DOHH2 (cell line): ENCODE results near the gene EPYC.

Source experiments
- H3F3A ChIP-seq: fragments of 200-600 bp; sonication (generic), shearing (Covaris generic); 2 replicates; pipeline ENCODE4 v1.6.0; 2016; ENCODE audit warnings: antibody characterized with exemption, mild to moderate bottlenecking; ENCODE audit not compliant: control insufficient read depth, insufficient read depth
- H3K27ac ChIP-seq: fragments of 200-600 bp; sonication (generic); 2 replicates; pipeline ENCODE4 v1.5.1; 2014; ENCODE audit warnings: low read depth, mild to moderate bottlenecking, low read length, moderate library complexity
- H3K27me3 ChIP-seq: fragments of 200-600 bp; sonication (generic); 2 replicates; pipeline ENCODE4 v1.6.1; 2014; ENCODE audit warnings: mild to moderate bottlenecking, low read length, mixed read lengths; ENCODE audit not compliant: control insufficient read depth
- H3K36me3 ChIP-seq: fragments of 200-600 bp; sonication (generic); 2 replicates; pipeline ENCODE4 v1.6.1; 2014; ENCODE audit warnings: mild to moderate bottlenecking, low read length, moderate library complexity, mixed read lengths; ENCODE audit not compliant: control insufficient read depth
- H3K4me1 ChIP-seq: fragments of 200-600 bp; sonication (generic); 2 replicates; pipeline ENCODE4 v1.6.1; 2014; ENCODE audit warnings: mild to moderate bottlenecking, low read length, mixed read lengths; ENCODE audit not compliant: control insufficient read depth
- H3K4me2 ChIP-seq: fragments of 200-600 bp; sonication (generic); 2 replicates; pipeline ENCODE4 v1.6.0; 2014; ENCODE audit warnings: mild to moderate bottlenecking, low read length, moderate library complexity
- H3K4me3 ChIP-seq: fragments of 200-600 bp; sonication (generic); 2 replicates; pipeline ENCODE4 v1.5.1; 2014; ENCODE audit warnings: mild to moderate bottlenecking, low read length, mixed read lengths
- H3K79me2 ChIP-seq: fragments of 200-600 bp; sonication (generic); 2 replicates; pipeline ENCODE4 v1.6.1; 2014; ENCODE audit warnings: mild to moderate bottlenecking, low read length, mixed read lengths; ENCODE audit not compliant: control insufficient read depth
- H3K9me2 ChIP-seq: fragments of 200-600 bp; sonication (generic); replicated peaks from 2 replicates; pipeline ENCODE4 v1.6.1; 2014; ENCODE audit warnings: mild to moderate bottlenecking, low read length, mixed read lengths; ENCODE audit not compliant: control insufficient read depth
- H3K9me3 ChIP-seq: fragments of 200-600 bp; sonication (generic); 2 replicates; pipeline ENCODE4 v1.6.1; 2014; ENCODE audit warnings: antibody characterized with exemption, low read length, mixed read lengths; ENCODE audit not compliant: control insufficient read depth, insufficient read depth
- H4K20me1 ChIP-seq: fragments of 200-600 bp; sonication (generic); 2 replicates; pipeline ENCODE4 v1.6.0; 2014; ENCODE audit warnings: low read depth, mild to moderate bottlenecking, antibody characterized with exemption, low read length, moderate library complexity; ENCODE audit not compliant: control insufficient read depth, insufficient read depth
- EZH2phosphoT487 ChIP-seq: fragments of 200-600 bp; sonication (generic); IDR thresholded peaks from 2 replicates; pipeline ENCODE4 v1.6.1; 2017; ENCODE audit warnings: borderline replicate concordance, mild to moderate bottlenecking, antibody characterized with exemption, low read length, moderate library complexity, mixed read lengths
- TF ChIP-seq, protein P1 (sequence below): fragments of 200-600 bp; sonication (generic); IDR thresholded peaks from one replicate; pipeline ENCODE4 v1.5.1; 2014; ENCODE audit warnings: antibody characterized with exemption, mild to moderate bottlenecking, low read depth, low read length; ENCODE audit not compliant: poor library complexity, severe bottlenecking

The EPYC gene

DNA sequence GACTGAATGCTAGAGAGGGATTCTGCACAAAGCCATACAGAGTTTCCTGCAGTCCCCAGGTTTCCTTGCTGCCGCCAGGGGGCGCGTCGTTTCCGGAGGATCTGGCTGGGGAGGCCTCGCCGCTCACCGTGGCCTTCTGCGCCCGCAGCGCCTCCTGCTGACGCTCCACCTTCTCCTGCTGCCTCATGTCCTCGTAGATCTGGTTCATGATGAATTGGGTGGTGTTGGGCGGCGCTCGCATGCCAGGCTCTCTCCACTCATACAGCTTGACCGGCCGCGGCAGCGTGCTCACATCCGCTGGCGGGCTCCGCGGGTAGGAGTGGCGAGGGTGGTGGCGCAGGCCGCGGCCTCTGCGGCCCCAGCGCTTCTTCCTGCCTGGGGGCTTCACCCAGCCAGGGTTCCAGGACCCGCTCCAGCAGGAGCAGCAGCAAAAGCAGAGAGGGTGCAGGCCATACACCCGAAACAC is 50.8 kb downstream of the EPYC start:
- Histone ChIP-seq H3K4me1 (no peaks in the 10 kb centered on the region), H3K9me3 (no peaks in the 10 kb centered on the region), H3K79me2 (no peaks in the 10 kb centered on the region), H3F3A (no peaks in the 10 kb centered on the region), H3K9me2 (no peaks in the 10 kb centered on the region), H3K4me3 (no peak overlapping the region), H3K27me3 (no peaks in the 10 kb centered on the region), H3K27ac (no peak overlapping the region), H3K36me3 (no peaks in the 10 kb centered on the region), H4K20me1 (no peaks in the 10 kb centered on the region), H3K4me2 (no peak overlapping the region)
- no peak for TF ChIP-seq EZH2phosphoT487
- TF ChIP-seq, protein P1, sequence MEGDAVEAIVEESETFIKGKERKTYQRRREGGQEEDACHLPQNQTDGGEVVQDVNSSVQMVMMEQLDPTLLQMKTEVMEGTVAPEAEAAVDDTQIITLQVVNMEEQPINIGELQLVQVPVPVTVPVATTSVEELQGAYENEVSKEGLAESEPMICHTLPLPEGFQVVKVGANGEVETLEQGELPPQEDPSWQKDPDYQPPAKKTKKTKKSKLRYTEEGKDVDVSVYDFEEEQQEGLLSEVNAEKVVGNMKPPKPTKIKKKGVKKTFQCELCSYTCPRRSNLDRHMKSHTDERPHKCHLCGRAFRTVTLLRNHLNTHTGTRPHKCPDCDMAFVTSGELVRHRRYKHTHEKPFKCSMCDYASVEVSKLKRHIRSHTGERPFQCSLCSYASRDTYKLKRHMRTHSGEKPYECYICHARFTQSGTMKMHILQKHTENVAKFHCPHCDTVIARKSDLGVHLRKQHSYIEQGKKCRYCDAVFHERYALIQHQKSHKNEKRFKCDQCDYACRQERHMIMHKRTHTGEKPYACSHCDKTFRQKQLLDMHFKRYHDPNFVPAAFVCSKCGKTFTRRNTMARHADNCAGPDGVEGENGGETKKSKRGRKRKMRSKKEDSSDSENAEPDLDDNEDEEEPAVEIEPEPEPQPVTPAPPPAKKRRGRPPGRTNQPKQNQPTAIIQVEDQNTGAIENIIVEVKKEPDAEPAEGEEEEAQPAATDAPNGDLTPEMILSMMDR = no peak

DNA sequence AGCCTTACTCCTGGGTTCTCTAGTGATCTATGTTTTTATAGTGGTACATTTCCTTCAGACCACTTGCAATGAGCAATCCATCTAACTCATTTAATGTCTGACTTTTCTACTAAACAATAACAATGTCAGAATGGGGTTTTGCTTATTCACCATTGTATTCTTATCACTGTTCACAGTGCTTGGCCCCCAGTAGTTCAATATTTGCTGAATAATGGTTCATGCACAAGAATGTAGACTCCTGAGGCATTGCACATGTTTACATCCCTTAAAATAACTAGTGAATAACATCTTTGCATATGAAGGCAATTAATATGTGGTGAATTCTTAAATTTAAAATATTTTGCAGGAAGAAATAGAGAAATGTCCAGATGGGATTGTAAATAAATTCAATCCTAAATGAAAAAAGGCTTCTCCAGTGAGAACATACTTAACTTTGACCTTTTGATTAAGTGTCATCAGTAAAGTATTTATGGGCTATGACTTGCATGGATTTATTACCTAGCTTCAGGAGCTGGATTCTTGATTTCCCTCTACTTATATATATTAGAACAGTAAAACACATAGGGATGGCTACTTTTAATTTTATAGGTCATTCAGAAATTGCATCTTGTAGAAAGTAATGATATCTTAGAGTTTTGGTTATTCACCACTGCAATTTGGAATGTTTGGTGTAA is 53.2 kb downstream of the EPYC start:
- H3K4me2 ChIP-seq = no peak overlapping the region

GRCh38 chr12:90947869-90948268 is 56.9 kb downstream of the EPYC start:
- no peak overlapping the region for H3K27ac ChIP-seq
- H3K27me3 ChIP-seq = no peaks in the 10 kb centered on the region
- H3K9me2 ChIP-seq = no peaks in the 10 kb centered on the region
- no peaks in the 10 kb centered on the region for H3K4me1 ChIP-seq
- no peak overlapping the region for H3K4me3 ChIP-seq
- no peaks in the 10 kb centered on the region for H3K36me3 ChIP-seq
- no peaks in the 10 kb centered on the region for H3K79me2 ChIP-seq
- no peaks in the 10 kb centered on the region for H4K20me1 ChIP-seq
- H3K9me3 ChIP-seq = no peaks in the 10 kb centered on the region
- no peaks in the 10 kb centered on the region for H3F3A ChIP-seq
- TF ChIP-seq EZH2phosphoT487 = no peak
- TF ChIP-seq, protein P1 = no peak
- H3K4me2 ChIP-seq = no peak overlapping the region

More for the DNA sequence above, 53.2 kb downstream of the EPYC start:
- no peak overlapping the region for H3K27ac ChIP-seq
- H3K4me1 ChIP-seq = no peaks in the 10 kb centered on the region
- no peaks in the 10 kb centered on the region for H4K20me1 ChIP-seq
- no peaks in the 10 kb centered on the region for H3K9me2 ChIP-seq
- no peak for TF ChIP-seq EZH2phosphoT487
- no peaks in the 10 kb centered on the region for H3K9me3 ChIP-seq
- no peak overlapping the region for H3K4me3 ChIP-seq
- no peaks in the 10 kb centered on the region for H3F3A ChIP-seq
- H3K79me2 ChIP-seq = no peaks in the 10 kb centered on the region
- H3K27me3 ChIP-seq = no peaks in the 10 kb centered on the region
- no peaks in the 10 kb centered on the region for H3K36me3 ChIP-seq

DNA sequence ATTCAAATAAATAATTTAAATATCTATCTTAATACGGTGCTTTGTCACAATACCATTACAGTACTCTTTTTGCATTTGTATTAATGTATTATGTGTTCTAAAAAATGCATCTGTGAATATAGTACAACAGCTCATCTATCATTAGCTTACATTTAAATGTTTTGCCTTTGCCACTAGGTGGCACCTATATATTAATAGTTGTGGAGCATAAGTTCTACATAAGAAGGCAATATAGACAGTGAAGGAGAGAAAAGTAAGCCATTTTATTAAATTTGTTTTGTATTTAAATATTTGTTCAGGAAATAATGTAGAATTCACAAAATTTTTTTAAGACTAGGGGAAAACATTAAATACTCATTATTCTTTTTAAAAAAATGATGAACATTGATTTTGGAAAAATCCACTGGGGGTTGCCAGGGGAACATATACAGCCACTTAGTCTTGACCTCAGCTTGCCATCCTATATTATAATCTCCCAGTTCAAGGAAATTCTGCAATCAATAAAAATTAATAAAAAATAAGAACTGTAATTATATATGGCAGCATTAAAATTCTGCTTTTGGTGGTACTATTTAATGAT is 59.6 kb downstream of the EPYC start:
- H3K9me3 ChIP-seq = no peaks in the 10 kb centered on the region
- H3K36me3 ChIP-seq = no peaks in the 10 kb centered on the region
- H3K4me1 ChIP-seq = no peaks in the 10 kb centered on the region
- H3K9me2 ChIP-seq = no peaks in the 10 kb centered on the region
- no peaks in the 10 kb centered on the region for H3K79me2 ChIP-seq
- H3K4me3 ChIP-seq = no peak overlapping the region
- no peak overlapping the region for H3K4me2 ChIP-seq
- H4K20me1 ChIP-seq = no peaks in the 10 kb centered on the region
- H3F3A ChIP-seq = no peaks in the 10 kb centered on the region
- H3K27me3 ChIP-seq = peaks cover 2% of the 10 kb centered on the region; the same call in 1 of the 2 replicates
- H3K27ac ChIP-seq = no peak overlapping the region
- no peak for TF ChIP-seq EZH2phosphoT487
- TF ChIP-seq, protein P1 = peak; percentile 56
